ENCODE data around the gene RUSC2.
"Not testable (repeated sequence)": the region's sequence is repeated elsewhere in the genome, so short reads cannot be mapped to it uniquely, and the experiment has no call there.

Gene RUSC2

GRCh38 chr9:35490910-35491465, 1.1 kb downstream of the RUSC2 start:
- DNase-seq = no peak

GRCh38 chr9:35493119-35493518, 3.2 kb downstream of the RUSC2 start:
- not testable (repeated sequence) for DNase-seq

GRCh38 chr9:35495984-35496383, 6.1 kb downstream of the RUSC2 start:
- DNase-seq = no peak

GRCh38 chr9:35498245-35498644, 8.3 kb downstream of the RUSC2 start:
- not testable (repeated sequence) for DNase-seq

- no peak for DNase-seq
Measured at GRCh38 chr9:35499029-35499700, 9.3 kb downstream of the RUSC2 start.

GRCh38 chr9:35499701-35500030, 9.8 kb downstream of the RUSC2 start:
- no peak for DNase-seq

- no peak for DNase-seq
Measured at GRCh38 chr9:35500130-35500748, 10.3 kb downstream of the RUSC2 start.

GRCh38 chr9:35501946-35502345, 12.0 kb downstream of the RUSC2 start:
- DNase-seq = no peak

GRCh38 chr9:35506359-35506758, 16.4 kb downstream of the RUSC2 start:
- DNase-seq = no peak

- no peak for DNase-seq
Measured at GRCh38 chr9:35508069-35508468, 18.2 kb downstream of the RUSC2 start.

GRCh38 chr9:35510383-35510753, 20.5 kb downstream of the RUSC2 start:
- DNase-seq = no peak

- no peak for DNase-seq
Measured at GRCh38 chr9:35510754-35511428, 21.0 kb downstream of the RUSC2 start.

- DNase-seq = no peak
Measured at GRCh38 chr9:35511453-35511852, 21.5 kb downstream of the RUSC2 start.

GRCh38 chr9:35515766-35516165, 25.9 kb downstream of the RUSC2 start:
- DNase-seq = no peak

- DNase-seq = no peak
Measured at GRCh38 chr9:35516479-35516878, 26.6 kb downstream of the RUSC2 start.

- no peak for DNase-seq
Measured at GRCh38 chr9:35517131-35517530, 27.2 kb downstream of the RUSC2 start.

- DNase-seq = no peak
Measured at GRCh38 chr9:35517552-35518224, 27.8 kb downstream of the RUSC2 start.

- no peak for DNase-seq
Measured at GRCh38 chr9:35518225-35518821, 28.4 kb downstream of the RUSC2 start.

GRCh38 chr9:35518981-35519679, 29.2 kb downstream of the RUSC2 start:
- DNase-seq = no peak

- DNase-seq = no peak
Measured at GRCh38 chr9:35519692-35520363, 29.9 kb downstream of the RUSC2 start.

GRCh38 chr9:35520364-35520710, 30.4 kb downstream of the RUSC2 start:
- DNase-seq = no peak

- no peak for DNase-seq
Measured at GRCh38 chr9:35521708-35522107, 31.8 kb downstream of the RUSC2 start.

Measured in activated CD4-positive, alpha-beta T cell treated with anti-CD3 and anti-CD28 coated beads, Interleukin-2, amount 50 U/mL, for 16 hours (primary cell).